HEK293 (cell line): ENCODE data around the gene KLRC3.

Experiments
- CTCF ChIA-PET: fragments of 350-600 bp; formaldehyde crosslinking; extraction: SDS; loops from one replicate; lab custom pipeline; 2021; ENCODE audit warnings: antibody characterized with exemption; lab: Yijun Ruan, JAX
- POLR2A ChIA-PET: fragments of 300-600 bp; formaldehyde crosslinking; extraction: SDS; loops from one replicate; lab custom pipeline; 2020; ENCODE audit warnings: antibody characterized with exemption, inconsistent platforms; lab: Yijun Ruan, JAX
- H3K27ac ChIP-seq: fragments of 200-500 bp; sonication (Bioruptor generic); 2 replicates; pipeline ENCODE4 v1.5.1; 2014; ENCODE audit warnings: low read depth, low read length, control low read depth, inconsistent platforms; ENCODE audit errors: extremely low read depth
- H3K36me3 ChIP-seq, 2 experiments: fragments of 200-500 bp in 1 of 2; sonication (Bioruptor generic) in 1 of 2; 1 replicate in 1 of 2; 2 replicates in 1 of 2; pipeline ENCODE4 v1.5.1; 2014 to 2017; ENCODE audit warnings: inconsistent platforms in 2 of 2, low read length in 2 of 2; ENCODE audit not compliant: control insufficient read depth in 2 of 2, insufficient read depth in 1 of 2
- H3K4me1 ChIP-seq: fragments of 200-500 bp; sonication (Bioruptor generic); 2 replicates; pipeline ENCODE4 v1.5.1; 2014; ENCODE audit warnings: mild to moderate bottlenecking, low read length, inconsistent platforms; ENCODE audit not compliant: control insufficient read depth, insufficient read depth
- H3K4me3 ChIP-seq: 2 replicates; pipeline ENCODE4 v1.5.1; 2011; ENCODE audit warnings: low read depth, mild to moderate bottlenecking, control low read depth, low read length, moderate library complexity
- H3K9me3 ChIP-seq: fragments of 200-500 bp; sonication (Bioruptor generic); 2 replicates; pipeline ENCODE4 v1.5.1; 2014; ENCODE audit warnings: low read depth, low read length, inconsistent platforms; ENCODE audit not compliant: control insufficient read depth, insufficient read depth
- ATF2 ChIP-seq: fragments of 450-650 bp; formaldehyde crosslinking; IDR thresholded peaks from 2 replicates; pipeline ENCODE4 v1.5.1; 2016; ENCODE audit warnings: missing biosample characterization, missing genetic modification characterization, low read depth
- HOXD13 ChIP-seq: sonication (generic); formaldehyde crosslinking; IDR thresholded peaks from 2 replicates; pipeline ENCODE4 v1.8.0; 2022; ENCODE audit warnings: missing genetic modification reagents, borderline replicate concordance
- KLF1 ChIP-seq: fragments of 450-650 bp; formaldehyde crosslinking; IDR thresholded peaks from 2 replicates; pipeline ENCODE4 v1.5.1; 2016; ENCODE audit warnings: missing biosample characterization, missing genetic modification characterization
- KLF9 ChIP-seq: fragments of 450-650 bp; formaldehyde crosslinking; IDR thresholded peaks from 2 replicates; pipeline ENCODE4 v1.5.1; 2016; ENCODE audit warnings: missing biosample characterization, missing genetic modification characterization, low read depth
- ZFHX2 ChIP-seq: fragments of 450-650 bp; formaldehyde crosslinking; conservative IDR thresholded peaks from 2 replicates; pipeline ENCODE4 v1.5.1; 2016; ENCODE audit warnings: missing biosample characterization, missing genetic modification characterization
- ZFP3 ChIP-seq: fragments of 450-650 bp; formaldehyde crosslinking; IDR thresholded peaks from 2 replicates; pipeline ENCODE4 v1.5.1; 2016; ENCODE audit warnings: low read depth, missing biosample characterization, missing genetic modification characterization
- ZFP41 ChIP-seq: fragments of 450-650 bp; formaldehyde crosslinking; IDR thresholded peaks from 2 replicates; pipeline ENCODE4 v1.5.1; 2016; ENCODE audit warnings: missing biosample characterization, missing genetic modification characterization, borderline replicate concordance
- ZIC2 ChIP-seq: fragments of 450-650 bp; formaldehyde crosslinking; IDR thresholded peaks from 2 replicates; pipeline ENCODE4 v1.5.1; 2016; ENCODE audit warnings: missing biosample characterization, missing genetic modification characterization
- ZNF140 ChIP-seq: fragments of 450-650 bp; formaldehyde crosslinking; IDR thresholded peaks from 2 replicates; pipeline ENCODE4 v1.5.1; 2016; ENCODE audit warnings: missing biosample characterization, missing genetic modification characterization
- ZNF146 ChIP-seq: fragments of 450-650 bp; formaldehyde crosslinking; IDR thresholded peaks from 2 replicates; pipeline ENCODE4 v1.5.1; 2016; ENCODE audit warnings: missing biosample characterization, missing genetic modification characterization
- ZNF174 ChIP-seq: fragments of 450-650 bp; formaldehyde crosslinking; IDR thresholded peaks from 2 replicates; pipeline ENCODE4 v1.5.0; 2017; ENCODE audit warnings: missing biosample characterization, mild to moderate bottlenecking, missing genetic modification characterization
- ZNF175 ChIP-seq: fragments of 450-650 bp; formaldehyde crosslinking; IDR thresholded peaks from 2 replicates; pipeline ENCODE4 v1.5.1; 2016; ENCODE audit warnings: missing biosample characterization, missing genetic modification characterization
- ZNF184 ChIP-seq: fragments of 450-650 bp; IDR thresholded peaks from 2 replicates; pipeline ENCODE4 v1.5.1; 2018; ENCODE audit warnings: missing biosample characterization, mild to moderate bottlenecking, missing genetic modification characterization
- ZNF211 ChIP-seq: fragments of 450-650 bp; formaldehyde crosslinking; IDR thresholded peaks from 2 replicates; pipeline ENCODE4 v1.5.1; 2016; ENCODE audit warnings: low read depth, missing biosample characterization, missing genetic modification characterization
- ZNF221 ChIP-seq: fragments of 450-650 bp; formaldehyde crosslinking; IDR thresholded peaks from 2 replicates; pipeline ENCODE4 v1.5.1; 2017; ENCODE audit warnings: missing biosample characterization, missing genetic modification characterization, borderline replicate concordance
- ZNF23 ChIP-seq: fragments of 450-650 bp; formaldehyde crosslinking; IDR thresholded peaks from 2 replicates; pipeline ENCODE4 v1.5.1; 2016; ENCODE audit warnings: missing biosample characterization, missing genetic modification characterization, borderline replicate concordance
- ZNF24 ChIP-seq: fragments of 450-650 bp; formaldehyde crosslinking; IDR thresholded peaks from 2 replicates; pipeline ENCODE4 v1.5.1; 2016; ENCODE audit warnings: missing biosample characterization, missing genetic modification characterization
- ZNF248 ChIP-seq: fragments of 450-650 bp; formaldehyde crosslinking; IDR thresholded peaks from 2 replicates; pipeline ENCODE4 v1.5.1; 2017; ENCODE audit warnings: missing biosample characterization, missing genetic modification characterization
- ZNF26 ChIP-seq: fragments of 450-650 bp; formaldehyde crosslinking; IDR thresholded peaks from 2 replicates; pipeline ENCODE4 v1.5.1; 2016; ENCODE audit warnings: missing biosample characterization, missing genetic modification characterization
- ZNF274 ChIP-seq, 2 experiments: fragments of 200-500 bp in 1 of 2; fragments of 450-650 bp in 1 of 2; sonication (Bioruptor generic) in 1 of 2; formaldehyde crosslinking in 1 of 2; IDR thresholded peaks; 2 replicates each; pipeline versions ENCODE4 v1.5.1 to v1.6.1; 2014 to 2016; ENCODE audit warnings: borderline replicate concordance in 1 of 2, inconsistent platforms in 1 of 2, low read length in 1 of 2, missing biosample characterization in 1 of 2, missing genetic modification characterization in 1 of 2
- ZNF292 ChIP-seq: fragments of 450-650 bp; formaldehyde crosslinking; IDR thresholded peaks from 2 replicates; pipeline ENCODE4 v1.5.1; 2016; ENCODE audit warnings: low read depth, missing biosample characterization, missing genetic modification characterization, borderline replicate concordance
- ZNF311 ChIP-seq: fragments of 450-650 bp; formaldehyde crosslinking; IDR thresholded peaks from 2 replicates; pipeline ENCODE4 v1.5.1; 2017; ENCODE audit warnings: missing biosample characterization, missing genetic modification characterization, borderline replicate concordance
- ZNF433 ChIP-seq: fragments of 450-650 bp; formaldehyde crosslinking; IDR thresholded peaks from 2 replicates; pipeline ENCODE4 v1.5.1; 2016; ENCODE audit warnings: missing biosample characterization, missing genetic modification characterization, low read depth
- ZNF514 ChIP-seq: fragments of 450-650 bp; formaldehyde crosslinking; IDR thresholded peaks from 2 replicates; pipeline ENCODE4 v1.5.1; 2016; ENCODE audit warnings: missing biosample characterization, missing genetic modification characterization
- ZNF548 ChIP-seq: fragments of 450-650 bp; formaldehyde crosslinking; IDR thresholded peaks from 2 replicates; pipeline ENCODE4 v1.5.1; 2016; ENCODE audit warnings: missing biosample characterization, missing genetic modification characterization
- ZNF561 ChIP-seq: fragments of 450-650 bp; IDR thresholded peaks from 2 replicates; pipeline ENCODE4 v1.5.1; 2018; ENCODE audit warnings: missing biosample characterization, missing genetic modification characterization, borderline replicate concordance
- ZNF585B ChIP-seq: fragments of 450-650 bp; formaldehyde crosslinking; IDR thresholded peaks from 2 replicates; pipeline ENCODE4 v1.5.1; 2016; ENCODE audit warnings: missing biosample characterization, missing genetic modification characterization
- ZNF600 ChIP-seq: fragments of 450-650 bp; formaldehyde crosslinking; IDR thresholded peaks from 2 replicates; pipeline ENCODE4 v1.5.1; 2016; ENCODE audit warnings: missing biosample characterization, missing genetic modification characterization
- ZNF610 ChIP-seq: fragments of 450-650 bp; formaldehyde crosslinking; IDR thresholded peaks from 2 replicates; pipeline ENCODE4 v1.5.1; 2016; ENCODE audit warnings: missing biosample characterization, missing genetic modification characterization, borderline replicate concordance
- ZNF645 ChIP-seq: fragments of 450-650 bp; formaldehyde crosslinking; IDR thresholded peaks from 2 replicates; pipeline ENCODE4; 2016; ENCODE audit warnings: missing biosample characterization, missing genetic modification characterization
- ZNF658 ChIP-seq: fragments of 450-650 bp; formaldehyde crosslinking; IDR thresholded peaks from 2 replicates; pipeline ENCODE4; 2016; ENCODE audit warnings: missing biosample characterization, missing genetic modification characterization

The KLRC3 gene

DNA sequence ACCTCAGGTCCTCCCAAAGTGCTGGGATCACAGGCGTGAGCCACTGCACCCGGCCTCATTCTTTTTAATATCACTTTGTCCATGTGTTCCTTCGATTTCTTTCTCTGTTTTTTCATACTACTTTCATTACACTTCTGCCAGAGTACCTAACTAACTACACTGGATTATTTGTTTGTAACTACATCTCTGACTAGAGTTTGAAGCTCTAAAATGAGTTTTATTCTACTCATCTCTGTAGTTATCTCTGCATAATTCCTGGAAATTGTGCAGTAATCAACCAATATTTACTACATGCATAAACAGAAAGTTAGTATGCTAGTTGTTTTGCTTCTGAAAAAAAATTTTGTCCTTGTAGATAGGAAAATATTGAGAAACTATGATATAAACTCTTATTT lies 45.8 kb downstream of the KLRC3 start:
- no peak overlapping the region for H3K4me3 ChIP-seq
- no peak overlapping the region for H3K27ac ChIP-seq
- no peaks in the 10 kb centered on the region; the same call in 1 of the 2 replicates for H3K4me1 ChIP-seq
- peaks cover 21 to 47% of the 10 kb centered on the region in 2 experiments for H3K36me3 ChIP-seq
- no peak for TF ChIP-seq ZNF585B (tag by site-specific recombination)
- TF ChIP-seq ZNF274 (IDR thresholded peaks at IDR 0.05; ENCODE audit: low read length): no peak
- no peak for TF ChIP-seq ZNF274 (tag by site-specific recombination; IDR thresholded peaks at IDR 0.05; ENCODE audit: borderline replicate concordance)
- TF ChIP-seq ZNF600 (tag by site-specific recombination): no peak
- no peak for TF ChIP-seq ZNF211 (tag by site-specific recombination)
- TF ChIP-seq ZNF221 (tag by site-specific recombination): no peak
- TF ChIP-seq ZNF140 (tag by site-specific recombination): no peak
- TF ChIP-seq ZFP3 (tag by site-specific recombination): no peak
- no peak for TF ChIP-seq ZNF24 (tag by site-specific recombination)
- TF ChIP-seq ATF2 (tag by site-specific recombination): no peak
- no peak for TF ChIP-seq ZNF23 (tag by site-specific recombination)
- no peak for TF ChIP-seq ZNF26 (tag by site-specific recombination)
- TF ChIP-seq ZNF175 (tag by site-specific recombination): no peak
- TF ChIP-seq ZFP41 (tag by site-specific recombination): no peak
- CTCF ChIA-PET: interaction anchor here (0.7 kb wide), 1 partner anchor 8 kb away, joined by 3 read pairs; no protein-coding TSS in a partner anchor
- H3K9me3 ChIP-seq: no peaks in the 10 kb centered on the region
- POLR2A ChIA-PET: no interaction called here

GRCh38 chr12:10372559-10372958 lies 47.8 kb downstream of the KLRC3 start:
- Histone ChIP-seq H3K9me3 (no peaks in the 10 kb centered on the region), H3K4me3 (no peak overlapping the region), H3K4me1 (no peaks in the 10 kb centered on the region; the same call in 1 of the 2 replicates), H3K36me3 (peaks cover 17 to 35% of the 10 kb centered on the region in 2 experiments), H3K27ac (no peak overlapping the region)
- ChIA-PET POLR2A (no interaction called here), CTCF (no interaction called here)
- TF ChIP-seq HOXD13 (CRISPR knock-in tag) (no peak), ZNF248 (tag by site-specific recombination) (no peak), ZNF211 (tag by site-specific recombination) (no peak), KLF9 (tag by site-specific recombination) (no peak), ZNF292 (no peak), ZNF548 (tag by site-specific recombination) (no peak), ZNF658 (tag by site-specific recombination) (no peak), ZNF146 (no peak), ZNF561 (no peak), ZNF184 (tag by site-specific recombination) (no peak), ZFHX2 (tag by site-specific recombination) (no peak), ZNF174 (tag by site-specific recombination) (no peak), ZNF433 (tag by site-specific recombination) (no peak), ZIC2 (tag by site-specific recombination) (peak; percentile 85), ZNF514 (tag by site-specific recombination) (no peak), ZNF645 (tag by site-specific recombination) (no peak), KLF1 (tag by site-specific recombination) (peak; percentile 56; the same call in 1 of the 2 replicates), ZNF311 (tag by site-specific recombination) (no peak), ZNF610 (tag by site-specific recombination) (no peak)
